ENCODE data around the gene ADGRG7. TPM values are rescaled to one million over a fixed set of nuclear protein-coding genes. Genes with fewer than 3 reads are reported as not detected.

ADGRG7 gene
- total and polyA plus RNA-seq, 4 donors = 2.1 to 65.5 (median 13.7) TPM

DNA sequence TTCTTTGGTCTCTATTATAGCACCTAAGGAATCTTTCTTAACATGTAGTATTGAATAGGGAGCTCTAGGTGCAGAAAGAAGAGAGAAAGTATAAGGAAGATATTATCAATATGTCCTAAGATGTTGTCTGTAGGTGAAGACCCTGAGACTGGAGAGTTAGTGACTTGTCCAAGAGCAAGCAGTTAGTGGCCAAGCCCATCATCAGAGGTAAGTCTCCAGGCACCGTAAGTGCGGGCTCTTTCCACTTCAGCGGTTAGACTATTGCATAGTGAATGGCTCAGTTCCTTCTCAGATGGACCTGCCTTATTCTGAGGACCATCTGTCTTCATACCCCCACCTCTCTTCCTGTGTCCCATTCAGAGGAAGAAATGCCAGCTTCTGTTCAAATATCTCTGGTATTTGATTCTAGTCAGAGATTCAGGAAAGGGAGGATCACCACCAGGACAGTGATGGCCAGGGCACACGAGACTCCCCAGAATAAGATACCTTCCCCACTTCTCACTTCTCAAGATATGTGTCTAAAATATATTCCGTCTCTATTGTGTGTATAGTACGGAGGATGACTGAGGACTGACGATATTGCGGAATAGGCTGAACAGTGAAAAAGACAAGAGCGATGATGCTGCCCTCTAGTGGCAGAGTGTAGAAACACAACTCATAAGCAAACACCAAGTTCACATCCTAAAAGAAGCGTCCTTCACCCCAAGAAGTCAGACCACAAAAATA is 19.1 kb upstream of the ADGRG7 start (continued):
- TF ChIP-seq, protein P1, sequence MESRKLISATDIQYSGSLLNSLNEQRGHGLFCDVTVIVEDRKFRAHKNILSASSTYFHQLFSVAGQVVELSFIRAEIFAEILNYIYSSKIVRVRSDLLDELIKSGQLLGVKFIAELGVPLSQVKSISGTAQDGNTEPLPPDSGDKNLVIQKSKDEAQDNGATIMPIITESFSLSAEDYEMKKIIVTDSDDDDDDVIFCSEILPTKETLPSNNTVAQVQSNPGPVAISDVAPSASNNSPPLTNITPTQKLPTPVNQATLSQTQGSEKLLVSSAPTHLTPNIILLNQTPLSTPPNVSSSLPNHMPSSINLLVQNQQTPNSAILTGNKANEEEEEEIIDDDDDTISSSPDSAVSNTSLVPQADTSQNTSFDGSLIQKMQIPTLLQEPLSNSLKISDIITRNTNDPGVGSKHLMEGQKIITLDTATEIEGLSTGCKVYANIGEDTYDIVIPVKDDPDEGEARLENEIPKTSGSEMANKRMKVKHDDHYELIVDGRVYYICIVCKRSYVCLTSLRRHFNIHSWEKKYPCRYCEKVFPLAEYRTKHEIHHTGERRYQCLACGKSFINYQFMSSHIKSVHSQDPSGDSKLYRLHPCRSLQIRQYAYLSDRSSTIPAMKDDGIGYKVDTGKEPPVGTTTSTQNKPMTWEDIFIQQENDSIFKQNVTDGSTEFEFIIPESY (IDR thresholded peaks at IDR 0.05) = no peak

GRCh38 chr3:100590840-100591147 is 18.6 kb upstream of the ADGRG7 start:
- TF ChIP-seq NR2F2 (IDR thresholded peaks at IDR 0.05) = no peak
- no peak for TF ChIP-seq RAD21 (IDR thresholded peaks at IDR 0.05)
- no peak for TF ChIP-seq JUND (IDR thresholded peaks at IDR 0.05)
- TF ChIP-seq, protein P2, sequence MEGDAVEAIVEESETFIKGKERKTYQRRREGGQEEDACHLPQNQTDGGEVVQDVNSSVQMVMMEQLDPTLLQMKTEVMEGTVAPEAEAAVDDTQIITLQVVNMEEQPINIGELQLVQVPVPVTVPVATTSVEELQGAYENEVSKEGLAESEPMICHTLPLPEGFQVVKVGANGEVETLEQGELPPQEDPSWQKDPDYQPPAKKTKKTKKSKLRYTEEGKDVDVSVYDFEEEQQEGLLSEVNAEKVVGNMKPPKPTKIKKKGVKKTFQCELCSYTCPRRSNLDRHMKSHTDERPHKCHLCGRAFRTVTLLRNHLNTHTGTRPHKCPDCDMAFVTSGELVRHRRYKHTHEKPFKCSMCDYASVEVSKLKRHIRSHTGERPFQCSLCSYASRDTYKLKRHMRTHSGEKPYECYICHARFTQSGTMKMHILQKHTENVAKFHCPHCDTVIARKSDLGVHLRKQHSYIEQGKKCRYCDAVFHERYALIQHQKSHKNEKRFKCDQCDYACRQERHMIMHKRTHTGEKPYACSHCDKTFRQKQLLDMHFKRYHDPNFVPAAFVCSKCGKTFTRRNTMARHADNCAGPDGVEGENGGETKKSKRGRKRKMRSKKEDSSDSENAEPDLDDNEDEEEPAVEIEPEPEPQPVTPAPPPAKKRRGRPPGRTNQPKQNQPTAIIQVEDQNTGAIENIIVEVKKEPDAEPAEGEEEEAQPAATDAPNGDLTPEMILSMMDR (IDR thresholded peaks at IDR 0.05; ENCODE audit: low read depth, low read length, missing input control) = no peak
- no peak for TF ChIP-seq HNF4A (conservative IDR thresholded peaks at IDR 0.05)
- no peak for TF ChIP-seq RXRA (IDR thresholded peaks at IDR 0.05)
- no peak for TF ChIP-seq EGR1 (IDR thresholded peaks at IDR 0.05; ENCODE audit: low read depth in 2 of 2)
- TF ChIP-seq, protein P1 (IDR thresholded peaks at IDR 0.05) = no peak
- no peak for TF ChIP-seq YY1 (IDR thresholded peaks at IDR 0.05)
- no peak for TF ChIP-seq SP1 (IDR thresholded peaks at IDR 0.05)
- TF ChIP-seq TAF1 (conservative IDR thresholded peaks at IDR 0.05) = no peak
- TF ChIP-seq, protein P3, sequence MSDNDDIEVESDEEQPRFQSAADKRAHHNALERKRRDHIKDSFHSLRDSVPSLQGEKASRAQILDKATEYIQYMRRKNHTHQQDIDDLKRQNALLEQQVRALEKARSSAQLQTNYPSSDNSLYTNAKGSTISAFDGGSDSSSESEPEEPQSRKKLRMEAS (IDR thresholded peaks at IDR 0.05) = no peak
- no peak for DNase-seq (ENCODE audit: low spot score)
- H3K9me3 ChIP-seq (ENCODE audit: control insufficient read depth in 4 of 4, low read length in 3 of 4) = no peaks in the 10 kb centered on the region
- 39% methylated on average over 1 of the region's 1 CpG for WGBS
- peak overlapping the region; percentile 15 to 61 for H3K27ac ChIP-seq (ENCODE audit: low read depth in 1 of 2, low read length in 2 of 2)
- no peak overlapping the region for H3K4me3 ChIP-seq (ENCODE audit: low read depth in 1 of 3, low read length in 3 of 3)
- peak overlapping the region; percentile 28 to 34 for H3K9ac ChIP-seq (ENCODE audit: low read depth in 1 of 2, low read length in 2 of 2)
- peaks cover 1 to 29% (median 11%) of the 10 kb centered on the region in 4 donors for H3K4me1 ChIP-seq (ENCODE audit: control insufficient read depth in 4 of 4, insufficient read depth in 4 of 4, low read length in 3 of 4)
- no peaks in the 10 kb centered on the region for H3K36me3 ChIP-seq (ENCODE audit: control insufficient read depth in 4 of 4, insufficient read depth in 3 of 4, low read depth in 1 of 4, low read length in 3 of 4)
- H3K27me3 ChIP-seq (ENCODE audit: control insufficient read depth in 4 of 4, insufficient read depth in 4 of 4, low read length in 3 of 4) = no peaks in the 10 kb centered on the region

GRCh38 chr3:100591411-100591810 is 18.0 kb upstream of the ADGRG7 start:
- no peaks in the 10 kb centered on the region for H3K9me3 ChIP-seq (ENCODE audit: control insufficient read depth in 4 of 4, low read length in 3 of 4)
- H3K27ac ChIP-seq (ENCODE audit: low read depth in 1 of 2, low read length in 2 of 2) = peak overlapping the region; percentile 15 to 61
- no peaks in the 10 kb centered on the region for H3K36me3 ChIP-seq (ENCODE audit: control insufficient read depth in 4 of 4, insufficient read depth in 3 of 4, low read depth in 1 of 4, low read length in 3 of 4)
- 26% methylated on average over 3 of the region's 3 CpGs for WGBS
- peaks cover 1 to 29% (median 11%) of the 10 kb centered on the region in 4 donors for H3K4me1 ChIP-seq (ENCODE audit: control insufficient read depth in 4 of 4, insufficient read depth in 4 of 4, low read length in 3 of 4)
- peak overlapping the region in 1 of 2 donors; percentile 28 for H3K9ac ChIP-seq (ENCODE audit: low read depth in 1 of 2, low read length in 2 of 2)
- peak; percentile 28 for TF ChIP-seq YY1 (IDR thresholded peaks at IDR 0.05)
- TF ChIP-seq RAD21 (IDR thresholded peaks at IDR 0.05) = peak; percentile 30 to 49
- no peak for TF ChIP-seq TAF1 (conservative IDR thresholded peaks at IDR 0.05)
- TF ChIP-seq RXRA (IDR thresholded peaks at IDR 0.05) = peak in 1 of 2 donors; percentile 33
- peak; percentile 55 for TF ChIP-seq SP1 (IDR thresholded peaks at IDR 0.05)
- TF ChIP-seq, protein P4, sequence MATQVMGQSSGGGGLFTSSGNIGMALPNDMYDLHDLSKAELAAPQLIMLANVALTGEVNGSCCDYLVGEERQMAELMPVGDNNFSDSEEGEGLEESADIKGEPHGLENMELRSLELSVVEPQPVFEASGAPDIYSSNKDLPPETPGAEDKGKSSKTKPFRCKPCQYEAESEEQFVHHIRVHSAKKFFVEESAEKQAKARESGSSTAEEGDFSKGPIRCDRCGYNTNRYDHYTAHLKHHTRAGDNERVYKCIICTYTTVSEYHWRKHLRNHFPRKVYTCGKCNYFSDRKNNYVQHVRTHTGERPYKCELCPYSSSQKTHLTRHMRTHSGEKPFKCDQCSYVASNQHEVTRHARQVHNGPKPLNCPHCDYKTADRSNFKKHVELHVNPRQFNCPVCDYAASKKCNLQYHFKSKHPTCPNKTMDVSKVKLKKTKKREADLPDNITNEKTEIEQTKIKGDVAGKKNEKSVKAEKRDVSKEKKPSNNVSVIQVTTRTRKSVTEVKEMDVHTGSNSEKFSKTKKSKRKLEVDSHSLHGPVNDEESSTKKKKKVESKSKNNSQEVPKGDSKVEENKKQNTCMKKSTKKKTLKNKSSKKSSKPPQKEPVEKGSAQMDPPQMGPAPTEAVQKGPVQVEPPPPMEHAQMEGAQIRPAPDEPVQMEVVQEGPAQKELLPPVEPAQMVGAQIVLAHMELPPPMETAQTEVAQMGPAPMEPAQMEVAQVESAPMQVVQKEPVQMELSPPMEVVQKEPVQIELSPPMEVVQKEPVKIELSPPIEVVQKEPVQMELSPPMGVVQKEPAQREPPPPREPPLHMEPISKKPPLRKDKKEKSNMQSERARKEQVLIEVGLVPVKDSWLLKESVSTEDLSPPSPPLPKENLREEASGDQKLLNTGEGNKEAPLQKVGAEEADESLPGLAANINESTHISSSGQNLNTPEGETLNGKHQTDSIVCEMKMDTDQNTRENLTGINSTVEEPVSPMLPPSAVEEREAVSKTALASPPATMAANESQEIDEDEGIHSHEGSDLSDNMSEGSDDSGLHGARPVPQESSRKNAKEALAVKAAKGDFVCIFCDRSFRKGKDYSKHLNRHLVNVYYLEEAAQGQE (IDR thresholded peaks at IDR 0.05) = no peak
- no peaks in the 10 kb centered on the region for H3K27me3 ChIP-seq (ENCODE audit: control insufficient read depth in 4 of 4, insufficient read depth in 4 of 4, low read length in 3 of 4)
- H3K4me3 ChIP-seq (ENCODE audit: low read depth in 1 of 3, low read length in 3 of 3) = no peak overlapping the region
- no peak for DNase-seq (ENCODE audit: low spot score)

All from liver (tissue), 9 donors.